Panc1 (cell line): ENCODE measurements around the gene DAPP1. TPM values are rescaled to one million over a fixed set of nuclear protein-coding genes. Genes with fewer than 3 reads are reported as not detected.

Experiments
- ATAC-seq: fragments of 200-7000 bp; cut with Tn5 transposase; 2 replicates; pipeline ENCODE4 v1.9.1; 2020; ENCODE audit warnings: mild to moderate bottlenecking, moderate library complexity
- BruUV-seq: library from RNA; stranded (reverse); fragments of 400-500 nt; replicated peaks from 2 replicates; lab custom pipeline; 2021; lab: Mats Ljungman, UMichigan
- CTCF ChIA-PET: fragments of 300-600 bp; sonication (Branson Sonifier 250); formaldehyde crosslinking; loops from one replicate; lab custom pipeline; 2022; ENCODE audit warnings: antibody characterized with exemption; lab: Charles Lee
- POLR2A ChIA-PET: fragments of 300-600 bp; sonication (Branson Sonifier 250); formaldehyde crosslinking; loops from one replicate; lab custom pipeline; 2022; ENCODE audit warnings: antibody characterized with exemption; lab: Charles Lee
- DNase-seq: peaks from one replicate; pipeline ENCODE4 v3.0.0-alpha.2; 2010; ENCODE audit warnings: low read depth, low spot score
- H3K27ac ChIP-seq: 2 replicates; pipeline ENCODE4 v1.5.1; 2011; ENCODE audit warnings: mild to moderate bottlenecking, low read length, inconsistent platforms
- H3K27me3 ChIP-seq: fragments of 200-500 bp; sonication (Bioruptor generic); 2 replicates; pipeline ENCODE4 v1.6.0; 2014; ENCODE audit warnings: low read length, inconsistent platforms; ENCODE audit not compliant: control insufficient read depth, insufficient read depth
- H3K36me3 ChIP-seq: fragments of 200-500 bp; sonication (Bioruptor generic); 2 replicates; pipeline ENCODE4 v1.5.1; 2014; ENCODE audit warnings: inconsistent platforms, mild to moderate bottlenecking, low read length, moderate library complexity; ENCODE audit not compliant: control insufficient read depth, insufficient read depth
- H3K4me1 ChIP-seq: 2 replicates; pipeline ENCODE4 v1.5.1; 2011; ENCODE audit warnings: inconsistent platforms, mild to moderate bottlenecking, low read length, moderate library complexity; ENCODE audit not compliant: control insufficient read depth, insufficient read depth
- H3K4me3 ChIP-seq, 2 experiments: 2 replicates each; pipeline ENCODE4 v1.5.1; 2011 to 2012; ENCODE audit warnings: low read depth in 2 of 2, low read length in 2 of 2, mild to moderate bottlenecking in 2 of 2, inconsistent platforms in 1 of 2, moderate library complexity in 1 of 2
- H3K9me3 ChIP-seq: fragments of 200-500 bp; sonication (Bioruptor generic); 2 replicates; pipeline ENCODE4 v1.5.1; 2014; ENCODE audit warnings: low read depth, mild to moderate bottlenecking, inconsistent platforms, low read length, moderate library complexity; ENCODE audit not compliant: control insufficient read depth, insufficient read depth
- CTCF ChIP-seq: fragments of 450-650 bp; IDR thresholded peaks from 2 replicates; pipeline ENCODE4 v1.5.1; 2017; ENCODE audit warnings: mild to moderate bottlenecking
- POLR2AphosphoS5 ChIP-seq: IDR thresholded peaks from 2 replicates; pipeline ENCODE4 v1.6.1; 2012; ENCODE audit warnings: mild to moderate bottlenecking, low read depth, low read length, moderate library complexity
- SIN3A ChIP-seq: IDR thresholded peaks from 2 replicates; pipeline ENCODE4 v1.6.1; 2012; ENCODE audit warnings: low read depth, mild to moderate bottlenecking, low read length, moderate library complexity, borderline replicate concordance; ENCODE audit not compliant: insufficient read depth
- TCF7L2 ChIP-seq: IDR thresholded peaks from 2 replicates; pipeline ENCODE4 v1.6.1; 2011; ENCODE audit warnings: mild to moderate bottlenecking, low read depth, low read length, inconsistent platforms
- in situ Hi-C: cut with HindIII; loops from 2 replicates; pipeline ENCODE4 v1.10.0; 2016; ENCODE audit warnings: low sequenced_read_pairs, low pct_unique_long_range_greater_than_20kb
- intact Hi-C: fragments of 100-400 bp; cut with micrococcal nuclease; formaldehyde crosslinking; loops from one replicate; pipeline ENCODE4 v1.10.0; 2022; ENCODE audit not compliant: unreplicated experiment
- total RNA-seq: library from RNA; stranded (reverse); gene quantifications from one replicate; pipeline ENCODE4 v1.2.1, GENCODE V29; 2021; ENCODE audit not compliant: unreplicated experiment
- TF ChIP-seq, protein P1 (sequence below), 2 experiments: IDR thresholded peaks; 2 replicates each; pipeline ENCODE4 v1.6.1; 2011 to 2012; ENCODE audit warnings: low read depth in 2 of 2, control low read depth in 1 of 2, low read length in 1 of 2, mild to moderate bottlenecking in 1 of 2, moderate library complexity in 1 of 2; ENCODE audit not compliant: insufficient read depth in 1 of 2

The DAPP1 gene
- total RNA-seq, 1 experiment from 2014 or later: not detected

DNA sequence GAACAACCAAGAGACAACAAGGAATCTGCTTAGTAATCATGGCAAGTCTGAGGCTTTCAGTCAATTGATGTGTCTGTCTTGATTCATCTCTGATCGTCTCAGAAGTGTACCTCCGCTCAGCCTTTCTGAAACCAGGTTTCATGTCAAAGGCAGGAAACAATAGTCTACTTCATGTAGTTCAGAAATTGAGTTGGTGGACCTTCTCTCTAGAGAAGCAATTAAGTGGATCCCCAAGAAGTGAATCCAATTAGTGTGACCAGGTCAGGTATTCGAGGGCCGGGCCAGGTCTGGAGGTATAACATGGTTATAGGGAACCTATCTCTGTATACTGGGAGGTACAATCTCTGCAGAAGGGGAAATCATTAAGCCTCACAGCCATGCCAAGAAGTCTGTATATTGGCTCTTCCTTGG, 32.0 kb downstream of the DAPP1 start:
- Histone ChIP-seq H3K9me3 (no peaks in the 10 kb centered on the region), H3K4me3 (no peak overlapping the region), H3K36me3 (no peaks in the 10 kb centered on the region), H3K4me1 (no peaks in the 10 kb centered on the region), H3K27ac (no peak overlapping the region), H3K27me3 (no peaks in the 10 kb centered on the region)
- TF ChIP-seq TCF7L2 (no peak), POLR2AphosphoS5 (no peak), CTCF (no peak), SIN3A (no peak)
- TF ChIP-seq, protein P1, sequence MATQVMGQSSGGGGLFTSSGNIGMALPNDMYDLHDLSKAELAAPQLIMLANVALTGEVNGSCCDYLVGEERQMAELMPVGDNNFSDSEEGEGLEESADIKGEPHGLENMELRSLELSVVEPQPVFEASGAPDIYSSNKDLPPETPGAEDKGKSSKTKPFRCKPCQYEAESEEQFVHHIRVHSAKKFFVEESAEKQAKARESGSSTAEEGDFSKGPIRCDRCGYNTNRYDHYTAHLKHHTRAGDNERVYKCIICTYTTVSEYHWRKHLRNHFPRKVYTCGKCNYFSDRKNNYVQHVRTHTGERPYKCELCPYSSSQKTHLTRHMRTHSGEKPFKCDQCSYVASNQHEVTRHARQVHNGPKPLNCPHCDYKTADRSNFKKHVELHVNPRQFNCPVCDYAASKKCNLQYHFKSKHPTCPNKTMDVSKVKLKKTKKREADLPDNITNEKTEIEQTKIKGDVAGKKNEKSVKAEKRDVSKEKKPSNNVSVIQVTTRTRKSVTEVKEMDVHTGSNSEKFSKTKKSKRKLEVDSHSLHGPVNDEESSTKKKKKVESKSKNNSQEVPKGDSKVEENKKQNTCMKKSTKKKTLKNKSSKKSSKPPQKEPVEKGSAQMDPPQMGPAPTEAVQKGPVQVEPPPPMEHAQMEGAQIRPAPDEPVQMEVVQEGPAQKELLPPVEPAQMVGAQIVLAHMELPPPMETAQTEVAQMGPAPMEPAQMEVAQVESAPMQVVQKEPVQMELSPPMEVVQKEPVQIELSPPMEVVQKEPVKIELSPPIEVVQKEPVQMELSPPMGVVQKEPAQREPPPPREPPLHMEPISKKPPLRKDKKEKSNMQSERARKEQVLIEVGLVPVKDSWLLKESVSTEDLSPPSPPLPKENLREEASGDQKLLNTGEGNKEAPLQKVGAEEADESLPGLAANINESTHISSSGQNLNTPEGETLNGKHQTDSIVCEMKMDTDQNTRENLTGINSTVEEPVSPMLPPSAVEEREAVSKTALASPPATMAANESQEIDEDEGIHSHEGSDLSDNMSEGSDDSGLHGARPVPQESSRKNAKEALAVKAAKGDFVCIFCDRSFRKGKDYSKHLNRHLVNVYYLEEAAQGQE (IDR thresholded peaks at IDR 0.05; ENCODE audit: insufficient read depth in 1 of 2, low read depth in 2 of 2, low read length in 1 of 2): no peak
- DNase-seq (no peak), ATAC-seq (no peak)
- intact Hi-C loops (no loop called here), in situ Hi-C loops (no loop called here)
- CTCF ChIA-PET: no interaction called here
- BruUV-seq: no TSS peak
- POLR2A ChIA-PET: no interaction called here

- TF ChIP-seq TCF7L2 (no peak), CTCF (no peak), POLR2AphosphoS5 (no peak)
- TF ChIP-seq, protein P1 (IDR thresholded peaks at IDR 0.05; ENCODE audit: insufficient read depth in 1 of 2, low read depth in 2 of 2, low read length in 1 of 2): no peak
- Histone ChIP-seq H3K9me3 (no peaks in the 10 kb centered on the region), H3K36me3 (no peaks in the 10 kb centered on the region), H3K27me3 (no peaks in the 10 kb centered on the region), H3K4me3 (no peak overlapping the region), H3K27ac (no peak overlapping the region), H3K4me1 (no peaks in the 10 kb centered on the region)
- CTCF ChIA-PET: no interaction called here
- BruUV-seq: no TSS peak
- in situ Hi-C loops: no loop called here
- DNase-seq: no peak
- POLR2A ChIA-PET: no interaction called here
- intact Hi-C loops: loop anchor here (2.0 kb wide), 1 partner anchor 13 kb away; no protein-coding TSS in a partner anchor
- no peak for ATAC-seq
Observed at GRCh38 chr4:99852199-99852749, 35.6 kb downstream of the DAPP1 start.
